Esophagus squamous epithelium (tissue), 4 donors: ENCODE results near the gene NACC1.

Experiments used
- POLR2A ChIP-seq, 4 donors: fragments of 450-650 bp; IDR thresholded peaks; one replicate each; pipeline ENCODE4 v1.6.1; 2017; ENCODE audit warnings: antibody characterized with exemption in 4 of 4, mild to moderate bottlenecking in 4 of 4, moderate library complexity in 3 of 4
- TF ChIP-seq, protein P1 (sequence below), 6 experiments: fragments of 450-650 bp in 4 of 6; fragments of 200-600 bp in 2 of 6; sonication (generic) in 2 of 6; IDR thresholded peaks; one replicate each; pipeline ENCODE4 v1.5.1; 2016 to 2019; ENCODE audit warnings: antibody characterized with exemption in 6 of 6, mild to moderate bottlenecking in 4 of 6, moderate library complexity in 4 of 6

DNA sequence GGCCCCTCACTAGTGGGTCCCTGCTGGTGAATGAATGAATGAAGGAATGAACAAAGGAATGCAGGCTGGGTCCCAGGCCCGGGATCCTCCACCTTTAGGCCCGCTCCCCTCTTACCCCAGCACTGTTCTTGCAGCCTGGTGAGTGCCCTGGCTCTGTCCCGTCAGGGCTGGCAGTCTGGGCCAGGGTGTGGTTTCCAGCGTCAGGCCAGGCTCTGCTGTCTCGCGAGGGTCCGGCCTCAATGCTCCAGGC lies 15.7 kb upstream of the NACC1 start:
- TF ChIP-seq, protein P1, sequence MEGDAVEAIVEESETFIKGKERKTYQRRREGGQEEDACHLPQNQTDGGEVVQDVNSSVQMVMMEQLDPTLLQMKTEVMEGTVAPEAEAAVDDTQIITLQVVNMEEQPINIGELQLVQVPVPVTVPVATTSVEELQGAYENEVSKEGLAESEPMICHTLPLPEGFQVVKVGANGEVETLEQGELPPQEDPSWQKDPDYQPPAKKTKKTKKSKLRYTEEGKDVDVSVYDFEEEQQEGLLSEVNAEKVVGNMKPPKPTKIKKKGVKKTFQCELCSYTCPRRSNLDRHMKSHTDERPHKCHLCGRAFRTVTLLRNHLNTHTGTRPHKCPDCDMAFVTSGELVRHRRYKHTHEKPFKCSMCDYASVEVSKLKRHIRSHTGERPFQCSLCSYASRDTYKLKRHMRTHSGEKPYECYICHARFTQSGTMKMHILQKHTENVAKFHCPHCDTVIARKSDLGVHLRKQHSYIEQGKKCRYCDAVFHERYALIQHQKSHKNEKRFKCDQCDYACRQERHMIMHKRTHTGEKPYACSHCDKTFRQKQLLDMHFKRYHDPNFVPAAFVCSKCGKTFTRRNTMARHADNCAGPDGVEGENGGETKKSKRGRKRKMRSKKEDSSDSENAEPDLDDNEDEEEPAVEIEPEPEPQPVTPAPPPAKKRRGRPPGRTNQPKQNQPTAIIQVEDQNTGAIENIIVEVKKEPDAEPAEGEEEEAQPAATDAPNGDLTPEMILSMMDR (IDR thresholded peaks at IDR 0.05), result no peak
- TF ChIP-seq POLR2A (IDR thresholded peaks at IDR 0.05), result no peak
